ENCODE results near the gene AUH.

AUH gene

GRCh38 chr9:91282292-91282691, 79.4 kb downstream of the AUH start:
- peak; percentile 21 for DNase-seq (ENCODE audit: low read depth)
- no peak overlapping the region for H3K4me3 ChIP-seq (replicated peaks; ENCODE audit: low read depth, low read length)
- TF ChIP-seq, protein P1, sequence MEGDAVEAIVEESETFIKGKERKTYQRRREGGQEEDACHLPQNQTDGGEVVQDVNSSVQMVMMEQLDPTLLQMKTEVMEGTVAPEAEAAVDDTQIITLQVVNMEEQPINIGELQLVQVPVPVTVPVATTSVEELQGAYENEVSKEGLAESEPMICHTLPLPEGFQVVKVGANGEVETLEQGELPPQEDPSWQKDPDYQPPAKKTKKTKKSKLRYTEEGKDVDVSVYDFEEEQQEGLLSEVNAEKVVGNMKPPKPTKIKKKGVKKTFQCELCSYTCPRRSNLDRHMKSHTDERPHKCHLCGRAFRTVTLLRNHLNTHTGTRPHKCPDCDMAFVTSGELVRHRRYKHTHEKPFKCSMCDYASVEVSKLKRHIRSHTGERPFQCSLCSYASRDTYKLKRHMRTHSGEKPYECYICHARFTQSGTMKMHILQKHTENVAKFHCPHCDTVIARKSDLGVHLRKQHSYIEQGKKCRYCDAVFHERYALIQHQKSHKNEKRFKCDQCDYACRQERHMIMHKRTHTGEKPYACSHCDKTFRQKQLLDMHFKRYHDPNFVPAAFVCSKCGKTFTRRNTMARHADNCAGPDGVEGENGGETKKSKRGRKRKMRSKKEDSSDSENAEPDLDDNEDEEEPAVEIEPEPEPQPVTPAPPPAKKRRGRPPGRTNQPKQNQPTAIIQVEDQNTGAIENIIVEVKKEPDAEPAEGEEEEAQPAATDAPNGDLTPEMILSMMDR (IDR thresholded peaks at IDR 0.05; ENCODE audit: low read length, missing control alignments), result no peak

- TF ChIP-seq, protein P1 (IDR thresholded peaks at IDR 0.05; ENCODE audit: low read length, missing control alignments), result no peak
- no peak overlapping the region for H3K4me3 ChIP-seq (replicated peaks; ENCODE audit: low read depth, low read length)
- no peak for DNase-seq (ENCODE audit: low read depth)
Measured at GRCh38 chr9:91279296-91280204, 82.2 kb downstream of the AUH start.

DNA sequence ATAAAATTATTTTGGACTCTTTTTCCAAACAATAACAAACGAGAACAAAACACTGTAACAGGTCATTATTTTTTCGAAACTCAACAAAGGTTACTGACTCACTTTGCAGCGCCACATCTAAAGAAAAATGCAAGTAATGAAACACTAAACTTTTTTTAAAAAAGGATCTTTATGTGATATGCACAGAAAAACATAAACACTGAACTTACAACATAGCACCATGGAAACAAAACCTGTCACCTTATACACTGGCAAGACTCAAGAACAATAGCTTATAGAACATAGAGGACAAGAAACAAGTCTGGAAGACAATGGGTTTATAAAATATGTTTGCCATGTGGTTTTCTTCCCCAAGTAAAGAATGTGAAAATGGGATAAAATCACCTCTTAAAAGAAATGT, 85.2 kb downstream of the AUH start:
- TF ChIP-seq, protein P1 (IDR thresholded peaks at IDR 0.05; ENCODE audit: low read length, missing control alignments), result no peak
- peak; percentile 39 for DNase-seq (ENCODE audit: low read depth)
- no peak overlapping the region for H3K4me3 ChIP-seq (replicated peaks; ENCODE audit: low read depth, low read length)

DNA sequence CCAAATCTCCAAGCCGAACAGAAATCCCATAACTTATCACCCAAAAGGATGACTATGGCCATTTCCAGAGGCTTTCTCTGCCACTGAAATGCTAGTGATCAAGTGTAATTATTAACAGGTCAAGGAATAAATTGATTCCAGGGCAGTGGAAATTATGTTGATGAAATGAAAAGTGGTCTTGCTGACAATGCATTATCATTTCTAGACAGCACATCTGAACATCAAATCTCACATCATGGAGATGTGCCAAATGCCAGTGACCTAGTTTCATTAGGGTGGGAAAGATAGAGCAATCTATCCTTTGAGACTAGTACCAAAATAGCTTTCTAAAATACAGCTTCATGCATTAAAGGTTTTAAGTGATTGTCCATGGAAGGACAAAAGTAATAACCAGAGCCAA, 86.1 kb downstream of the AUH start:
- no peak for DNase-seq (ENCODE audit: low read depth)
- TF ChIP-seq, protein P1 (IDR thresholded peaks at IDR 0.05; ENCODE audit: low read length, missing control alignments), result no peak
- no peak overlapping the region for H3K4me3 ChIP-seq (replicated peaks; ENCODE audit: low read depth, low read length)

- TF ChIP-seq, protein P1 (IDR thresholded peaks at IDR 0.05; ENCODE audit: low read length, missing control alignments), result no peak
- no peak for DNase-seq (ENCODE audit: low read depth)
- no peak overlapping the region for H3K4me3 ChIP-seq (replicated peaks; ENCODE audit: low read depth, low read length)
Measured at GRCh38 chr9:91274949-91275492, 86.7 kb downstream of the AUH start.

DNA sequence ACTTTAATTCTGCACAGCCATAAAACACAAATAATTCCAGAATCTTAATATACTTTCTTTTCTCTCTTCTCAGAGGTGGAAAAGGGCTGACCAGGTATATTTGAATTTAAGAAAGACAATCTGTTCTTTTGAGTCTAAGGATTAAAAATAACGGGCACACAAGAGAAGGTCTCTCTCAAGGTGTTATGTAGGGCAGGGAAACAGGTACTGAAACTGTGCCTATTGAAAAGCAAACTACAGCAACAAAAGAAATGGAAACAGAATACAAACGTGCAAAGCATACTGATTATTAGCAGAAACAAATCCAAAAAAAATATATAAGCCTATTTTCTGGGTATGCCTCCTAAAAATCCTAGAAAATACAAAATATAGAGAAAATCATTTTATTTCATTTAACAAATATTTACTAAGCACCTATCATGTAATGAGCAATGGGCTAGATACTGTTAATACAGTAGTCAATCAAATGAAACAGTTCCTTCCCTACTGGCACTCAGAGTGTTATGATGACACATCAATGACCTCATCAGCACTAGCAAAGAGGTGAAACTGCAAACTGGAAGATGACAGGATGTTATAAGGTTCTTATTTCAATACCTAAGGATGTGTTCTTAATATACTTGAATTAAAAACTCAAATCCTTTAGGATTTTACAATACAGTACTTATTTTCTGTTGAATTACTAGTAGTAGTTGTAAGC, 87.7 kb downstream of the AUH start:
- TF ChIP-seq, protein P1 (IDR thresholded peaks at IDR 0.05; ENCODE audit: low read length, missing control alignments), result no peak
- DNase-seq (ENCODE audit: low read depth), result peak; percentile 43
- H3K4me3 ChIP-seq (replicated peaks; ENCODE audit: low read depth, low read length), result no peak overlapping the region
